Measurements from ENCODE around the gene PDXK. TPM values are rescaled to one million over a fixed set of nuclear protein-coding genes. Genes with fewer than 3 reads are reported as not detected.

Gene PDXK
- total RNA-seq, 1 donor from 2014 or later, result 12.5 TPM

GRCh38 chr21:43687566-43688399 lies 31.1 kb upstream of the PDXK start:
- Histone ChIP-seq H3K4me3 (ENCODE audit: low read length in 3 of 3) (no peak overlapping the region), H3K36me3 (ENCODE audit: control insufficient read depth in 3 of 3, insufficient read depth in 3 of 3, low read length in 3 of 3) (peaks cover 65 to 78% (median 77%) of the 10 kb centered on the region in 3 donors), H3K9ac (ENCODE audit: low read depth in 1 of 3, low read length in 3 of 3) (no peak overlapping the region), H3K4me1 (ENCODE audit: control insufficient read depth in 3 of 3, insufficient read depth in 3 of 3, low read length in 3 of 3) (no peaks in the 10 kb centered on the region), H3K27ac (ENCODE audit: low read depth, low read length) (no peak overlapping the region), H3K9me3 (ENCODE audit: control insufficient read depth in 3 of 3, low read length in 3 of 3) (no peaks in the 10 kb centered on the region), H3K27me3 (ENCODE audit: control insufficient read depth in 3 of 3, insufficient read depth in 3 of 3, low read length in 3 of 3) (no peaks in the 10 kb centered on the region)

GRCh38 chr21:43688906-43689305 lies 30.0 kb upstream of the PDXK start:
- no peaks in the 10 kb centered on the region for H3K4me1 ChIP-seq (ENCODE audit: control insufficient read depth in 3 of 3, insufficient read depth in 3 of 3, low read length in 3 of 3)

GRCh38 chr21:43689556-43690337 lies 29.2 kb upstream of the PDXK start:
- no peaks in the 10 kb centered on the region for H3K27me3 ChIP-seq (ENCODE audit: control insufficient read depth in 3 of 3, insufficient read depth in 3 of 3, low read length in 3 of 3)
- no peak overlapping the region for H3K9ac ChIP-seq (ENCODE audit: low read depth in 1 of 3, low read length in 3 of 3)
- no peak overlapping the region for H3K27ac ChIP-seq (ENCODE audit: low read depth, low read length)
- H3K36me3 ChIP-seq (ENCODE audit: control insufficient read depth in 3 of 3, insufficient read depth in 3 of 3, low read length in 3 of 3), result peaks cover 76 to 88% (median 80%) of the 10 kb centered on the region in 3 donors
- H3K4me1 ChIP-seq (ENCODE audit: control insufficient read depth in 3 of 3, insufficient read depth in 3 of 3, low read length in 3 of 3), result no peaks in the 10 kb centered on the region
- H3K4me3 ChIP-seq (ENCODE audit: low read length in 3 of 3), result no peak overlapping the region
- H3K9me3 ChIP-seq (ENCODE audit: control insufficient read depth in 3 of 3, low read length in 3 of 3), result no peaks in the 10 kb centered on the region

More at GRCh38 chr21:43688906-43689305, 30.0 kb upstream of the PDXK start:
- Histone ChIP-seq H3K4me3 (ENCODE audit: low read length in 3 of 3) (no peak overlapping the region), H3K9ac (ENCODE audit: low read depth in 1 of 3, low read length in 3 of 3) (no peak overlapping the region), H3K27me3 (ENCODE audit: control insufficient read depth in 3 of 3, insufficient read depth in 3 of 3, low read length in 3 of 3) (no peaks in the 10 kb centered on the region), H3K27ac (ENCODE audit: low read depth, low read length) (no peak overlapping the region), H3K9me3 (ENCODE audit: control insufficient read depth in 3 of 3, low read length in 3 of 3) (no peaks in the 10 kb centered on the region), H3K36me3 (ENCODE audit: control insufficient read depth in 3 of 3, insufficient read depth in 3 of 3, low read length in 3 of 3) (peaks cover 73 to 87% (median 80%) of the 10 kb centered on the region in 3 donors)

- peaks cover 71 to 87% (median 74%) of the 10 kb centered on the region in 3 donors for H3K36me3 ChIP-seq (ENCODE audit: control insufficient read depth in 3 of 3, insufficient read depth in 3 of 3, low read length in 3 of 3)
Observed at GRCh38 chr21:43690346-43690745, 28.6 kb upstream of the PDXK start.

GRCh38 chr21:43691086-43691795 lies 27.7 kb upstream of the PDXK start:
- Histone ChIP-seq H3K9me3 (ENCODE audit: control insufficient read depth in 3 of 3, low read length in 3 of 3) (no peaks in the 10 kb centered on the region), H3K36me3 (ENCODE audit: control insufficient read depth in 3 of 3, insufficient read depth in 3 of 3, low read length in 3 of 3) (peaks cover 68 to 87% (median 68%) of the 10 kb centered on the region in 3 donors), H3K27me3 (ENCODE audit: control insufficient read depth in 3 of 3, insufficient read depth in 3 of 3, low read length in 3 of 3) (no peaks in the 10 kb centered on the region), H3K9ac (ENCODE audit: low read depth in 1 of 3, low read length in 3 of 3) (no peak overlapping the region), H3K4me1 (ENCODE audit: control insufficient read depth in 3 of 3, insufficient read depth in 3 of 3, low read length in 3 of 3) (no peaks in the 10 kb centered on the region), H3K4me3 (ENCODE audit: low read length in 3 of 3) (no peak overlapping the region), H3K27ac (ENCODE audit: low read depth, low read length) (no peak overlapping the region)

More at GRCh38 chr21:43690346-43690745, 28.6 kb upstream of the PDXK start:
- Histone ChIP-seq H3K9ac (ENCODE audit: low read depth in 1 of 3, low read length in 3 of 3) (no peak overlapping the region), H3K27me3 (ENCODE audit: control insufficient read depth in 3 of 3, insufficient read depth in 3 of 3, low read length in 3 of 3) (no peaks in the 10 kb centered on the region), H3K4me3 (ENCODE audit: low read length in 3 of 3) (no peak overlapping the region), H3K27ac (ENCODE audit: low read depth, low read length) (no peak overlapping the region), H3K4me1 (ENCODE audit: control insufficient read depth in 3 of 3, insufficient read depth in 3 of 3, low read length in 3 of 3) (no peaks in the 10 kb centered on the region), H3K9me3 (ENCODE audit: control insufficient read depth in 3 of 3, low read length in 3 of 3) (no peaks in the 10 kb centered on the region)

GRCh38 chr21:43691801-43692200 lies 27.1 kb upstream of the PDXK start:
- Histone ChIP-seq H3K9ac (ENCODE audit: low read depth in 1 of 3, low read length in 3 of 3) (no peak overlapping the region), H3K36me3 (ENCODE audit: control insufficient read depth in 3 of 3, insufficient read depth in 3 of 3, low read length in 3 of 3) (peaks cover 64 to 81% (median 65%) of the 10 kb centered on the region in 3 donors), H3K4me1 (ENCODE audit: control insufficient read depth in 3 of 3, insufficient read depth in 3 of 3, low read length in 3 of 3) (no peaks in the 10 kb centered on the region), H3K9me3 (ENCODE audit: control insufficient read depth in 3 of 3, low read length in 3 of 3) (no peaks in the 10 kb centered on the region), H3K4me3 (ENCODE audit: low read length in 3 of 3) (no peak overlapping the region), H3K27me3 (ENCODE audit: control insufficient read depth in 3 of 3, insufficient read depth in 3 of 3, low read length in 3 of 3) (no peaks in the 10 kb centered on the region), H3K27ac (ENCODE audit: low read depth, low read length) (no peak overlapping the region)

GRCh38 chr21:43692949-43693348 lies 26.0 kb upstream of the PDXK start:
- peaks cover 53 to 71% (median 54%) of the 10 kb centered on the region in 3 donors for H3K36me3 ChIP-seq (ENCODE audit: control insufficient read depth in 3 of 3, insufficient read depth in 3 of 3, low read length in 3 of 3)
- H3K27ac ChIP-seq (ENCODE audit: low read depth, low read length), result no peak overlapping the region
- H3K27me3 ChIP-seq (ENCODE audit: control insufficient read depth in 3 of 3, insufficient read depth in 3 of 3, low read length in 3 of 3), result no peaks in the 10 kb centered on the region
- H3K9ac ChIP-seq (ENCODE audit: low read depth in 1 of 3, low read length in 3 of 3), result no peak overlapping the region
- no peak overlapping the region for H3K4me3 ChIP-seq (ENCODE audit: low read length in 3 of 3)
- H3K9me3 ChIP-seq (ENCODE audit: control insufficient read depth in 3 of 3, low read length in 3 of 3), result no peaks in the 10 kb centered on the region
- no peaks in the 10 kb centered on the region for H3K4me1 ChIP-seq (ENCODE audit: control insufficient read depth in 3 of 3, insufficient read depth in 3 of 3, low read length in 3 of 3)

- Histone ChIP-seq H3K4me1 (ENCODE audit: control insufficient read depth in 3 of 3, insufficient read depth in 3 of 3, low read length in 3 of 3) (no peaks in the 10 kb centered on the region), H3K4me3 (ENCODE audit: low read length in 3 of 3) (no peak overlapping the region), H3K9ac (ENCODE audit: low read depth in 1 of 3, low read length in 3 of 3) (no peak overlapping the region), H3K36me3 (ENCODE audit: control insufficient read depth in 3 of 3, insufficient read depth in 3 of 3, low read length in 3 of 3) (peaks cover 47 to 62% (median 47%) of the 10 kb centered on the region in 3 donors), H3K9me3 (ENCODE audit: control insufficient read depth in 3 of 3, low read length in 3 of 3) (no peaks in the 10 kb centered on the region), H3K27me3 (ENCODE audit: control insufficient read depth in 3 of 3, insufficient read depth in 3 of 3, low read length in 3 of 3) (no peaks in the 10 kb centered on the region), H3K27ac (ENCODE audit: low read depth, low read length) (no peak overlapping the region)
Observed at GRCh38 chr21:43693981-43694380, 24.9 kb upstream of the PDXK start.

- Histone ChIP-seq H3K4me3 (ENCODE audit: low read length in 3 of 3) (no peak overlapping the region), H3K4me1 (ENCODE audit: control insufficient read depth in 3 of 3, insufficient read depth in 3 of 3, low read length in 3 of 3) (no peaks in the 10 kb centered on the region), H3K9me3 (ENCODE audit: control insufficient read depth in 3 of 3, low read length in 3 of 3) (no peaks in the 10 kb centered on the region), H3K27me3 (ENCODE audit: control insufficient read depth in 3 of 3, insufficient read depth in 3 of 3, low read length in 3 of 3) (no peaks in the 10 kb centered on the region), H3K36me3 (ENCODE audit: control insufficient read depth in 3 of 3, insufficient read depth in 3 of 3, low read length in 3 of 3) (peaks cover 41 to 56% (median 44%) of the 10 kb centered on the region in 3 donors), H3K9ac (ENCODE audit: low read depth in 1 of 3, low read length in 3 of 3) (no peak overlapping the region), H3K27ac (ENCODE audit: low read depth, low read length) (no peak overlapping the region)
Observed at GRCh38 chr21:43694437-43695079, 24.4 kb upstream of the PDXK start.
